K562 (cell line): ENCODE data around the gene TMEM273. TPM values are rescaled to one million over a fixed set of nuclear protein-coding genes. Genes with fewer than 3 reads are reported as not detected.

Experiments
- CBFA2T2 ChIP-seq: fragments of 450-650 bp; conservative IDR thresholded peaks from 2 replicates; pipeline ENCODE4 v1.6.1; 2017; ENCODE audit warnings: mild to moderate bottlenecking
- CEBPB ChIP-seq: fragments of 450-650 bp; IDR thresholded peaks from 2 replicates; pipeline ENCODE4 v1.6.1; 2016; ENCODE audit warnings: missing genetic modification characterization, missing compliant biosample characterization
- EP400 ChIP-seq: fragments of 450-650 bp; IDR thresholded peaks from 2 replicates; pipeline ENCODE4 v1.6.1; 2017; ENCODE audit warnings: antibody characterized with exemption, mild to moderate bottlenecking, moderate library complexity
- MAZ ChIP-seq, 2 experiments: fragments of 450-650 bp in 1 of 2; sonication (generic) in 1 of 2; formaldehyde crosslinking; IDR thresholded peaks in 1 of 2; conservative IDR thresholded peaks in 1 of 2; 2 replicates each; pipeline versions ENCODE4 v1.4.0 to v1.5.0; 2020; ENCODE audit warnings: mild to moderate bottlenecking in 1 of 2, missing genetic modification reagents in 1 of 2
- MCM5 ChIP-seq: fragments of 450-650 bp; IDR thresholded peaks from 2 replicates; pipeline ENCODE4 v1.6.1; 2016; ENCODE audit warnings: low read depth
- MTF1 ChIP-seq: fragments of 250-450 bp; sonication (Bioruptor Pico); IDR thresholded peaks from 2 replicates; pipeline ENCODE4 v1.9.0; 2021; ENCODE audit warnings: moderate library complexity, mild to moderate bottlenecking, inconsistent platforms, borderline replicate concordance
- PTBP1 ChIP-seq: fragments of 200-400 bp; formaldehyde crosslinking; IDR thresholded peaks from 2 replicates; pipeline ENCODE4 v1.6.1; 2017; ENCODE audit warnings: low read depth, low read length
- RBM25 ChIP-seq: fragments of 200-400 bp; formaldehyde crosslinking; IDR thresholded peaks from 2 replicates; pipeline ENCODE4 v1.6.1; 2018; ENCODE audit warnings: low read length, low read depth, moderate library complexity; ENCODE audit not compliant: severe bottlenecking
- SIN3A ChIP-seq, 2 experiments: fragments of 150-350 bp in 1 of 2; IDR thresholded peaks; 2 replicates each; pipeline ENCODE4 v1.6.1; 2011 to 2016; ENCODE audit warnings: borderline replicate concordance in 2 of 2, low read depth in 2 of 2, low read length in 2 of 2, mild to moderate bottlenecking in 2 of 2, moderate library complexity in 2 of 2; ENCODE audit not compliant: control insufficient read depth in 1 of 2
- SRF ChIP-seq, 2 experiments: fragments of 250-450, 450-650 bp in 1 of 2; sonication (Bioruptor Pico) in 1 of 2; sonication (generic) in 1 of 2; formaldehyde crosslinking; IDR thresholded peaks; 2 replicates each; pipeline versions ENCODE4 v1.5.0 to v1.5.1; 2020 to 2022; ENCODE audit warnings: mild to moderate bottlenecking in 1 of 2, missing genetic modification reagents in 1 of 2
- SRSF9 ChIP-seq: fragments of 200-400 bp; formaldehyde crosslinking; IDR thresholded peaks from 2 replicates; pipeline ENCODE4 v1.6.1; 2017; ENCODE audit warnings: low read depth, low read length, borderline replicate concordance
- TAF15 ChIP-seq: fragments of 200-400 bp; formaldehyde crosslinking; IDR thresholded peaks from 2 replicates; pipeline ENCODE4 v1.6.1; 2017; ENCODE audit warnings: mild to moderate bottlenecking, low read depth, low read length, moderate library complexity
- TSHZ1 ChIP-seq: fragments of 250-450 bp; sonication (Bioruptor Pico); IDR thresholded peaks from 2 replicates; pipeline ENCODE4 v1.4.0; 2020; ENCODE audit warnings: mild to moderate bottlenecking, moderate library complexity
- ZFP36 ChIP-seq: fragments of 150-350 bp; IDR thresholded peaks from 2 replicates; pipeline ENCODE4 v1.6.1; 2018; ENCODE audit warnings: low read length, low read depth; ENCODE audit not compliant: partially characterized antibody
- ZNF347 ChIP-seq: fragments of 450-650 bp; formaldehyde crosslinking; IDR thresholded peaks from 2 replicates; pipeline ENCODE4 v1.4.0; 2020; ENCODE audit warnings: low read depth, mild to moderate bottlenecking, moderate library complexity
- ZNF407 ChIP-seq: fragments of 450-650 bp; IDR thresholded peaks from 2 replicates; pipeline ENCODE4 v1.6.1; 2016; ENCODE audit warnings: low read depth
- polyA plus RNA-seq, 8 experiments: library from polyadenylated mRNA; depleted of rRNA in 4 of 8; stranded (reverse) in 5 of 8; unstranded in 3 of 8; fragments of >200 nt; fragmentation: Nextera tagmentation in 2 of 8; fragmentation: Illumina TruSeq in 1 of 8; extraction: Ambion mirVana in 2 of 8; extraction: Trizol in 1 of 8; gene quantifications; 2 replicates each; pipeline versions ENCODE4 v1.2.1 to v1.2.3, GENCODE V29; 2011 to 2014; ENCODE audit warnings: inconsistent platforms in 1 of 8, missing spikeins in 1 of 8
- total RNA-seq, 7 experiments: library from RNA; depleted of rRNA in 6 of 7; stranded (reverse); fragments of >200 nt in 6 of 7; fragmentation: Illumina TruSeq in 2 of 7; extraction: Trizol in 2 of 7; gene quantifications; 2 replicates each; pipeline versions ENCODE4 v1.2.1 to v1.2.3, GENCODE V29; 2011 to 2021; ENCODE audit warnings: low replicate concordance in 1 of 7

TMEM273 gene
- total and polyA plus RNA-seq, 9 of the 15 experiments (the other 6 are each of a cell fraction or from before 2014, with no cell fraction given): 39.2 to 131 (median 95.6) TPM

GRCh38 chr10:49161411-49161997, 26.7 kb downstream of the TMEM273 start (continued):
- peak; percentile 42; the same call in 1 of the 2 replicates for TF ChIP-seq EP400
- peak in 1 of 2 experiments; percentile 7; a peak in 1 of 4 replicates for TF ChIP-seq SRF (CRISPR knock-in tag; IDR thresholded peaks at IDR 0.05)
- TF ChIP-seq RBM25: no peak
- TF ChIP-seq ZFP36: no peak
- TF ChIP-seq MAZ (CRISPR knock-in tag; conservative IDR thresholded peaks at IDR 0.05 in 1 of 2, IDR thresholded peaks at IDR 0.05 in 1 of 2): peak; percentile 13 to 67; a peak in 2 of 4 replicates
- no peak for TF ChIP-seq ZNF407
- no peak for TF ChIP-seq MTF1 (CRISPR knock-in tag)
- TF ChIP-seq CBFA2T2: peak; percentile 62
- peak; percentile 95 for TF ChIP-seq CEBPB (tag)
- no peak for TF ChIP-seq SIN3A (IDR thresholded peaks at IDR 0.05; ENCODE audit: borderline replicate concordance in 2 of 2, control insufficient read depth in 1 of 2, low read depth in 2 of 2, low read length in 2 of 2)
- TF ChIP-seq ZNF347 (CRISPR knock-in tag): no peak
- TF ChIP-seq TSHZ1 (CRISPR knock-in tag): no peak
- TF ChIP-seq MCM5: no peak
- no peak for TF ChIP-seq PTBP1
- no peak for TF ChIP-seq TAF15
- no peak for TF ChIP-seq SRSF9
